ENCODE data around the gene ZNF488. TPM values are rescaled to one million over a fixed set of nuclear protein-coding genes. Genes with fewer than 3 reads are reported as not detected.

The ZNF488 gene
- total RNA-seq, 4 donors from 2014 or later = 4.1 to 23.5 (median 16.1) TPM

- Histone ChIP-seq H3K9me3 (no peaks in the 10 kb centered on the region), H3K4me1 (no peaks in the 10 kb centered on the region), H3K36me3 (no peaks in the 10 kb centered on the region), H3K27me3 (no peaks in the 10 kb centered on the region), H3K4me3 (no peak within 1 kb of the TSS), H3K27ac (no peak within 1 kb of the TSS)
- TF ChIP-seq POLR2A (IDR thresholded peaks at IDR 0.05) = no peak
- no peak for TF ChIP-seq CTCF (IDR thresholded peaks at IDR 0.05)
- DNase-seq = no peak
Observed at GRCh38 chr10:47322300-47323061, 61.6 kb downstream of the ZNF488 start, which contains the start of gene GDF2. Gene GDF2 (plus strand): TSS chr10:47322454. CDS start chr10:47322669, 215 bp downstream.

DNA sequence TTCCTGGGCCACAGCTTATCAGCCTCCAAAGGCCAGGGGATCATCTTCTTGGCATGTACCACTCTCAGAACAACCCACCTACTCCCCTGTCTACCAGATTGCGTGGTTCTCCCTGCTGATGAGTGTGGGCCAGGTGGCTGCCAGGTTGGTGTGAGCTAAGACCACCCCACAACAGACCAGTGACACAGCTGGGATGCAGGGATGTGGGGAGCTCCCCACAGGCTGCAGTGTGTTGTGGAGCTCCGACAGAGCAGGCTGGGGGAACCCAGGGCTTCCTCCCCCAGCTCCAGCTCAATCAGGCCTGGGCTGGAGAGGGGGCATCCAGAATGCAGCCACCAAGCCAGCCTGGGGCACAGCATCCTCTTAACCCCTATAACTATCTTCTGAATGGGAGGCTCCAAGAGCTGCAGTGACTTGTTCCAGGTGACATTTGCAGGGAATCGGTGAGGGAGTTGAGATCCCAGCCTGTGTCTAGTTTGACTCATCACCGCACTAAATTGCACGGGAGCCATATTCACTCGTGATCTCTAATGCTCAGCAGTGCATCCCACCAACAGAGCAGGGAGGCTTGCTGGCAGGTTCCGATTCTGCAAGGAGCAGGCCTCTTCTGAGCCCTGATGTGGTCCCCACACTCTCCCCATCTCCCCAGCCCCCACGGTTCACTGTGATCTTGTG, 62.4 kb downstream of the ZNF488 start:
- Histone ChIP-seq H3K4me3 (no peak overlapping the region), H3K27ac (no peak overlapping the region), H3K4me1 (no peaks in the 10 kb centered on the region), H3K9me3 (no peaks in the 10 kb centered on the region), H3K36me3 (no peaks in the 10 kb centered on the region), H3K27me3 (no peaks in the 10 kb centered on the region)
- DNase-seq = no peak
- TF ChIP-seq POLR2A (IDR thresholded peaks at IDR 0.05) (no peak), CTCF (IDR thresholded peaks at IDR 0.05) (no peak)

DNA sequence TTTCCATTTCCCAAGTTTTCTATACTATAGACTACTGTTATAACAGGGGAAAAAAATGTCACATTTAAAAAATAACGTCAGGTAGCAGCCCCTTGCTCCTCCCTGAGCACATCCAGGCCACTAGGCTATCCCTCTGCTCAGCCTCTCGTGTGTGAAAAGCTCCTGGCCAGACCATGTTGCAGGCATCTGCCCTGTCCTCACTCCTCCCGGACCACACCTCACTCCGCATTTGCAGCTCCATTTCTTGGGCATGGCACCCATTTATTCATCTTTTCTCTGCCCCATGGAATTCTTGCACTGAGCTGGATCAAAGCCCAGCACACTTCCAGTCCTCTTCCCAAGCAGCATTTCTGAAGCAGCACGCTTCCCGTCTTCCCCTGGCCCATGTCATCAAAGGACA, 63.3 kb downstream of the ZNF488 start:
- H3K4me1 ChIP-seq = no peaks in the 10 kb centered on the region
- no peaks in the 10 kb centered on the region for H3K36me3 ChIP-seq
- DNase-seq = no peak
- H3K9me3 ChIP-seq = no peaks in the 10 kb centered on the region
- TF ChIP-seq CTCF (IDR thresholded peaks at IDR 0.05) (no peak), POLR2A (IDR thresholded peaks at IDR 0.05) (no peak)
- H3K27me3 ChIP-seq = no peaks in the 10 kb centered on the region
- no peak overlapping the region for H3K4me3 ChIP-seq
- no peak overlapping the region for H3K27ac ChIP-seq

GRCh38 chr10:47319784-47320183, 64.3 kb downstream of the ZNF488 start:
- TF ChIP-seq CTCF (IDR thresholded peaks at IDR 0.05) = no peak
- no peak for TF ChIP-seq POLR2A (IDR thresholded peaks at IDR 0.05)
- no peaks in the 10 kb centered on the region for H3K9me3 ChIP-seq
- DNase-seq = no peak
- H3K27me3 ChIP-seq = no peaks in the 10 kb centered on the region
- no peak overlapping the region for H3K4me3 ChIP-seq
- H3K4me1 ChIP-seq = no peaks in the 10 kb centered on the region
- H3K27ac ChIP-seq = no peak overlapping the region
- no peaks in the 10 kb centered on the region for H3K36me3 ChIP-seq

DNA sequence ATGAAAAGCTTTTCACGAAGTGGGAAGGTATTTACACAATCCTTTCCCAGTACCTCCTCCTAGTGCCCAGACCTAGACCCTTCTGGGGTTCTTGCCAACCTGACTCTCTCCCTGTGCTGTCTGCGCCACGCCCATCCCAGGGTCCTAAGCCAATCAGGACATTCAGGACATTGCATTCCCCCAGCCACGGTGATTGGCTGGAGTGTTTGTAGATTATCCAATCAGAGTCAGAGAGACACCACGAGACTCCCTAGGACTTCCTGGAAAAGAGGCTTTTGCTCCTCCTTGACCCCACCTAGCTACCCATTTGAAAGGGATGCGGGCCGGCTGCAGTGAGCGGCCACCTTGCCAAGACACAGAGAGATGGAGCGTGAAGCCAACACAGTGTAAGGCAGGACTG, 65.4 kb downstream of the ZNF488 start:
- Histone ChIP-seq H3K4me3 (no peak overlapping the region), H3K27me3 (no peaks in the 10 kb centered on the region), H3K36me3 (no peaks in the 10 kb centered on the region), H3K4me1 (no peaks in the 10 kb centered on the region), H3K9me3 (no peaks in the 10 kb centered on the region), H3K27ac (no peak overlapping the region)
- DNase-seq = no peak
- TF ChIP-seq CTCF (IDR thresholded peaks at IDR 0.05) = no peak
- no peak for TF ChIP-seq POLR2A (IDR thresholded peaks at IDR 0.05)

Measured in Peyer's patch (tissue), 4 donors.